HT1080 (cell line): ENCODE measurements around the gene NAA40. TPM values are rescaled to one million over a fixed set of nuclear protein-coding genes. Genes with fewer than 3 reads are reported as not detected.

Experiments used
- DNase-seq: peaks from one replicate; pipeline ENCODE4 v3.0.0-alpha.2; 2015; ENCODE audit warnings: low read depth
- polyA plus RNA-seq, 2 experiments: library from polyadenylated mRNA; depleted of rRNA; stranded (reverse); fragments of >200 nt; gene quantifications; 2 replicates each; pipeline ENCODE4 v1.2.3, GENCODE V29; 2015
- total RNA-seq: library from RNA; depleted of rRNA; stranded (reverse); fragments of >200 nt; shearing (Covaris generic); gene quantifications from 2 replicates; pipeline ENCODE4 v1.2.3, GENCODE V29; 2014; rRNA removed

NAA40 gene
- 10.6 and 15.9 TPM in 2 replicates for total RNA-seq
- 15.7 and 18.5 TPM in 2 replicates for polyA plus RNA-seq (2015; cell fraction: cytosol; rRNA removed)
- 64.7 and 76.5 TPM in 2 replicates for polyA plus RNA-seq (2015; cell fraction: nucleus; rRNA removed)

GRCh38 chr11:63938479-63939396, at the start of gene NAA40:
Gene NAA40, plus strand, starts transcription at chr11:63939002. Its CDS starts 95 bp downstream, at chr11:63939097.
- DNase-seq: peak; percentile 98

- no peak for DNase-seq
Observed at GRCh38 chr11:63889344-63889743, 49.5 kb upstream of the NAA40 start.

GRCh38 chr11:63890368-63890767, 48.4 kb upstream of the NAA40 start:
- DNase-seq: no peak

- no peak for DNase-seq
Observed at GRCh38 chr11:63892228-63892627, 46.6 kb upstream of the NAA40 start.

DNA sequence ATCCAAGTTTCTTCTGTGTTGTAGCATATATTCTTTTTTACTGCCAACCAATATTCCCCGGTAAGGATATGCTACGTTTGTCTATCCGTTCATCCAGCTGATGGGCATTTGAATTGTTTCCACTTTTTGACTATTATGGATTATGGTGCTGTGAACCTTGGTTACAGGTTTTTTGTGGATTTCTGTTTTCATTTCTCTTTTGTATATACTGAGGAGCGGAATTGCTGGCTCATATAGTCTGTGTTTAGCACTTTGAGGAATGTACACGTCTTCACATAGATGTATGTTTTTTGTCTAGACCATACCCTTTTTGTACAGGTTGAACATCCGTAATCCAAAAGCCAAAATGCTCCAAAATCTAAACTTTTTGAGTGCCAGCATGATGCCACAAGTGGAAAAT, 45.4 kb upstream of the NAA40 start:
- DNase-seq: no peak

- DNase-seq: no peak
Observed at GRCh38 chr11:63896071-63896470, 42.7 kb upstream of the NAA40 start.

- no peak for DNase-seq
Observed at GRCh38 chr11:63897459-63898146, 41.2 kb upstream of the NAA40 start.

GRCh38 chr11:63901660-63902059, 37.1 kb upstream of the NAA40 start:
- DNase-seq: no peak

GRCh38 chr11:63903884-63904283, 34.9 kb upstream of the NAA40 start:
- no peak for DNase-seq

DNA sequence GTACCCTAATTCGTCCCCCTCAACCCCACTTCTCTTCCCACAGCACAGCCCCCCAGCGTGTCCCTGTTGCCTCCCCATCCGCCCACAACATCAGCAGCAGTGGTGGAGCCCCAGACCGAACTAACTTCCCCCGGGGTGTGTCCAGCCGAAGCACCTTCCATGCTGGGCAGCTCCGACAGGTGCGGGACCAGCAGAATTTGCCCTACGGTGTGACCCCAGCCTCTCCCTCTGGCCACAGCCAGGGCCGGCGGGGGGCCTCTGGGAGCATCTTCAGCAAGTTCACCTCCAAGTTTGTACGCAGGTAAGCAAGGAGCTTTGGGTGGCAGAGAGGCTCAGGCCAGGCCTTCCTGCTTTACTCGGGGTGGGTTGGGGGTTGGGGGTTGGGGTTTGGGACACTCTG, 34.1 kb upstream of the NAA40 start:
- DNase-seq: no peak

DNA sequence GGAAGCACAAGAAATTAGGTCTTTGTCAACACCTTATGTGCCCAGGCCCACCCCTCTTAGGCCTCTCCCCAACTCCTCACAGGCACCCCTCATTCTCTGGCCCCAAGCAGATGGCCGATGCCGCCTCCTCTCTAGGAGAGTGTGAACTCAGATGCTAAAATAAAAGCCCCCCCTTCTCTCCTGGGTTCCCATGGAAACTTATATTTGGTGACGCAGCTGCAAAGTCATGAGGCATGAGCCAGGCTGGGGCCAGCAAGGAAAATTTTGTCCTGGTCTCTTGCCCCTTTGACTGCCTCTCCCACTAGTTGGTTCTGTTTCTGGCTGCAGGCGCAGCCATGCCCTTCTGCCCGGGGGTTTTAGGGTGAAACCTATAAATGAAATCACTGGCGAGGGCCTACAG, 33.6 kb upstream of the NAA40 start:
- DNase-seq: no peak

GRCh38 chr11:63906087-63906486, 32.7 kb upstream of the NAA40 start:
- DNase-seq: no peak

DNA sequence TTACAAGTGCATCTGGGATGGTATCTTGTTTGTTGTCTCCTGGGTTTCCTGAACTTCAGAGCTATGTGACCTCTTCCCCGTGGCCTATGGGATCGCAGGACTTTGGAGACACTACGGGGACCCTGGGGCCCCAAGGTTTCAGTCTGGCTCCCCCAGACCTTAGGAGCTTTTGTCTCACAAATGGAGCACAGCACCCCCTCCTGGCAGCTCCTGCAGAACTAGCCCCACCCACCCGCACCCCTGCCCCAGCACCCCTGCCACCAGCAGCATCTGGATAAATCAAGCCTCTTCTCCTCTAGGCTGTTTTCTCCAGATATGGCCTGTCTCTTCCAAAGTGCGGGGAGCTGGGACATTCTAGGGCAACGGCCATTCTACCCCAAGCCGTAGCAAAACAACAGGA, 32.2 kb upstream of the NAA40 start:
- no peak for DNase-seq

- DNase-seq: no peak
Observed at GRCh38 chr11:63907063-63907462, 31.7 kb upstream of the NAA40 start.

GRCh38 chr11:63907808-63908530, 30.8 kb upstream of the NAA40 start:
- DNase-seq: no peak

GRCh38 chr11:63908631-63909401, 30.0 kb upstream of the NAA40 start:
- no peak for DNase-seq

GRCh38 chr11:63909591-63910506, 29.0 kb upstream of the NAA40 start:
- DNase-seq: no peak

GRCh38 chr11:63910675-63911074, 28.1 kb upstream of the NAA40 start:
- no peak for DNase-seq

DNA sequence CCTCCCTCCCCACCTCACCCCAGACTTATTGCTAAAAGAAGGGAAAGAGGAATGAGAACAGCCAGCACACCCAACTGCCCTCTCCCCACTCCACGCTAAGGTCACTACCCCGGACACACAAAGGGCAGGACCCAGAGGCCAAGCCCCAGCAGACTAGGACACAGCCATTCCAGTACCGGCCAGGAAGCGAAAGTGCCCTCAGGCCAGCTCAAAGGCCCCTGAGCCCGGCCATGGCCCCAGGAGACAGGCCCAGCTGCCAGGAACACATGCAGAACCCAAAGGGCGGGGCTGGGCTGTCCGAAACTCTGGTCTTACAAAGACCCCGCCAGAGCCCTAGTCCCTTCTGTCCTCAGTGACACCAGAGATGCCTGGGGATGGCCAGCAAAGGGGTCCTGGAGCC, 27.4 kb upstream of the NAA40 start:
- no peak for DNase-seq

DNA sequence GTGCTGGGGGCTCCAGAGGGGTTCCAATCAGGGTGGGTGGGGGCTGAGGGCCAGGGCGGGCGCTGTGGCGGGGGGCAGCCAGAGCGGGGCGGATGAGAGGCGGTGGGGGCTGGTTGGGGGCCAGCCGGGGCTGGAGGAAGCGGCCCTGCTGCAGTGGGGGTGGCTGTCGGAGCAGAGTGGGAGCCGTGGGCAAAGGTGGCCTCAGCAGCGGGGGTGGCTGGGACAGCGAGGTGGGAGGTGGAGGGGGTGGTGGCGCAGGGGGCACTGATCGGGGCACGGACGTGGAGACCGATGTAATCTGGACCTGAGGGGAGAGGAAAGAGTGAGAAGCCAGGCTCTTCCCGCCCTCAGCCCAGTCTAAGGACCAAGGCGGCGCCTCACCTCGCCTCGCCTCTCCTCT, 26.9 kb upstream of the NAA40 start:
- no peak for DNase-seq
